WTC11 (cell line): Measurements from ENCODE around the gene ROPN1. TPM values are rescaled to one million over a fixed set of nuclear protein-coding genes. Genes with fewer than 3 reads are reported as not detected.
A peak's percentile ranks its signal among the peaks of the same experiment; 100 is the strongest.

Source experiments
- ATAC-seq: fragments of 200-7000 bp; cut with Tn5 transposase; 2 replicates; pipeline ENCODE4 v1.10.0; 2021; ENCODE audit warnings: mild to moderate bottlenecking, moderate library complexity
- CTCF ChIA-PET: fragments of 300-600 bp; sonication (Branson Sonifier 250); formaldehyde crosslinking; loops from one replicate; lab custom pipeline; 2021; ENCODE audit warnings: antibody characterized with exemption; lab: Charles Lee
- POLR2A ChIA-PET: fragments of 350-600 bp; sonication (Branson Sonifier 250); formaldehyde crosslinking; loops from one replicate; lab custom pipeline; 2021; ENCODE audit warnings: antibody characterized with exemption; lab: Charles Lee
- DNase-seq: peaks from one replicate; pipeline ENCODE4 v3.0.0; 2021; ENCODE audit warnings: low spot score
- H3K27ac Mint-ChIP-seq: 2 replicates; pipeline ENCODE4 v1.8.0; 2021; ENCODE audit warnings: mixed read lengths
- H3K27me3 Mint-ChIP-seq: 2 replicates; pipeline ENCODE4 v1.8.0; 2021; ENCODE audit warnings: low read depth, mild to moderate bottlenecking, moderate library complexity, mixed read lengths
- H3K36me3 Mint-ChIP-seq: 2 replicates; pipeline ENCODE4 v1.8.0; 2021; ENCODE audit warnings: mixed read lengths
- H3K4me1 Mint-ChIP-seq: 2 replicates; pipeline ENCODE4 v1.8.0; 2022; ENCODE audit warnings: mixed read lengths
- H3K4me3 Mint-ChIP-seq: 2 replicates; pipeline ENCODE4 v1.8.0; 2021; ENCODE audit warnings: mild to moderate bottlenecking, moderate library complexity, mixed read lengths
- H3K9me3 Mint-ChIP-seq: 2 replicates; pipeline ENCODE4 v1.8.0; 2021; ENCODE audit warnings: mixed read lengths
- ARID4B ChIP-seq: sonication (generic); formaldehyde crosslinking; IDR thresholded peaks from 2 replicates; pipeline ENCODE4 v1.8.0; 2023; ENCODE audit warnings: missing genetic modification reagents, mild to moderate bottlenecking, borderline replicate concordance
- CDX4 ChIP-seq: fragments of 250-450 bp; sonication (Bioruptor Pico); IDR thresholded peaks from 2 replicates; pipeline ENCODE4 v1.9.0; 2021; ENCODE audit warnings: moderate library complexity, mild to moderate bottlenecking, inconsistent platforms, borderline replicate concordance
- FOXK1 ChIP-seq: sonication (generic); formaldehyde crosslinking; IDR thresholded peaks from 2 replicates; pipeline ENCODE4 v1.8.0; 2022; ENCODE audit warnings: mild to moderate bottlenecking, moderate library complexity, missing genetic modification reagents
- GRHL2 ChIP-seq: fragments of 250-450 bp; sonication (Bioruptor Pico); IDR thresholded peaks from 2 replicates; pipeline ENCODE4 v1.8.0; 2022; ENCODE audit warnings: mild to moderate bottlenecking, moderate library complexity; ENCODE audit not compliant: insufficient replicate concordance, severe bottlenecking
- IRF1 ChIP-seq: sonication (generic); formaldehyde crosslinking; IDR thresholded peaks from 2 replicates; pipeline ENCODE4 v1.8.0; 2023; ENCODE audit warnings: missing genetic modification reagents
- MLX ChIP-seq: sonication (generic); formaldehyde crosslinking; IDR thresholded peaks from 2 replicates; pipeline ENCODE4 v1.8.1; 2023; ENCODE audit warnings: mild to moderate bottlenecking, missing genetic modification reagents, moderate library complexity
- PRDM15 ChIP-seq: sonication (generic); formaldehyde crosslinking; IDR thresholded peaks from 2 replicates; pipeline ENCODE4 v1.8.0; 2022; ENCODE audit warnings: missing genetic modification reagents
- PRRX2 ChIP-seq: fragments of 250-450 bp; sonication (Bioruptor Pico); IDR thresholded peaks from 2 replicates; pipeline ENCODE4 v1.8.0; 2021; ENCODE audit warnings: mild to moderate bottlenecking
- SP1 ChIP-seq: sonication (generic); formaldehyde crosslinking; conservative IDR thresholded peaks from 2 replicates; pipeline ENCODE4 v1.8.1; 2022; ENCODE audit warnings: missing genetic modification reagents
- TEAD4 ChIP-seq: sonication (generic); formaldehyde crosslinking; IDR thresholded peaks from 2 replicates; pipeline ENCODE4 v1.8.0; 2022; ENCODE audit warnings: mild to moderate bottlenecking, missing genetic modification reagents
- ZNF423 ChIP-seq: fragments of 250-450 bp; sonication (Bioruptor Pico); IDR thresholded peaks from 2 replicates; pipeline ENCODE4 v2.1.2; 2022; ENCODE audit warnings: mild to moderate bottlenecking, moderate library complexity
- ZNF425 ChIP-seq: fragments of 250-450 bp; sonication (Bioruptor Pico); conservative IDR thresholded peaks from 2 replicates; pipeline ENCODE4 v1.9.0; 2021; ENCODE audit warnings: mild to moderate bottlenecking
- total RNA-seq: library from RNA; stranded (reverse); gene quantifications from 3 replicates; pipeline ENCODE4 v1.2.3, GENCODE V29; 2021

The ROPN1 gene
- total RNA-seq, 1 experiment from 2014 or later, result not detected

GRCh38 chr3:124034016-124034843 lies 42.3 kb upstream of the ROPN1 start:
- POLR2A ChIA-PET, result interaction anchor here (1.1 to 2.8 kb wide), 3 partner anchors 24 to 73 kb away, joined by 3 to 10 read pairs (median 4); partner anchors contain the start of gene CCDC14
- TF ChIP-seq ZNF423 (CRISPR knock-in tag) (peak; percentile 45; the same call in 1 of the 2 replicates), ZNF425 (CRISPR knock-in tag) (no peak), PRRX2 (CRISPR knock-in tag) (no peak), TEAD4 (CRISPR knock-in tag) (no peak), FOXK1 (CRISPR knock-in tag) (no peak), PRDM15 (CRISPR knock-in tag) (no peak)
- TF ChIP-seq, all 79 proteins: peak for 1
- ATAC-seq (peak; percentile 18), DNase-seq (no peak)
- peaks cover 13% of the 10 kb centered on the region for H3K4me1 Mint-ChIP-seq
- CTCF ChIA-PET, result interaction anchor here (0.7 to 2.8 kb wide), 23 partner anchors 9 to 434 kb away, joined by 3 to 30 read pairs (median 9); partner anchors contain the start of gene CCDC14
- no peaks in the 10 kb centered on the region for H3K36me3 Mint-ChIP-seq
- no peaks in the 10 kb centered on the region; the same call in 1 of the 2 replicates for H3K9me3 Mint-ChIP-seq
- H3K4me3 Mint-ChIP-seq, result peak overlapping the region; percentile 78
- H3K27ac Mint-ChIP-seq, result no peak overlapping the region
- peaks cover 22% of the 10 kb centered on the region for H3K27me3 Mint-ChIP-seq

GRCh38 chr3:124033360-124034015 lies 41.6 kb upstream of the ROPN1 start, which contains the start of gene KALRN:
TSS of gene KALRN (plus strand) at chr3:124033369.
- no peaks in the 10 kb centered on the region; the same call in 1 of the 2 replicates for H3K9me3 Mint-ChIP-seq
- H3K4me3 Mint-ChIP-seq, result peak within 1 kb of the TSS; percentile 90
- peaks cover 13% of the 10 kb centered on the region for H3K4me1 Mint-ChIP-seq
- ATAC-seq, result peak; percentile 17
- CTCF ChIA-PET, result interaction anchor here (0.7 to 2.8 kb wide), 58 partner anchors 9 to 553 kb away, joined by 3 to 30 read pairs (median 5); partner anchors contain the start of genes CCDC14 and MYLK
- TF ChIP-seq MLX (CRISPR knock-in tag) (no peak), GRHL2 (CRISPR knock-in tag) (no peak), SP1 (peak; percentile 22; the same call in 1 of the 2 replicates), FOXK1 (CRISPR knock-in tag) (0 out of 2 replicates have a peak, but pooled peaks have one; percentile 17), CDX4 (CRISPR knock-in tag) (no peak), IRF1 (CRISPR knock-in tag) (no peak), ARID4B (CRISPR knock-in tag) (no peak)
- TF ChIP-seq, all 79 proteins: peak for 2
- POLR2A ChIA-PET, result interaction anchor here (1.1 to 2.8 kb wide), 6 partner anchors 17 to 248 kb away, joined by 3 to 10 read pairs (median 4); partner anchors contain the start of gene CCDC14
- peaks cover 22% of the 10 kb centered on the region for H3K27me3 Mint-ChIP-seq
- no peaks in the 10 kb centered on the region for H3K36me3 Mint-ChIP-seq
- peak; percentile 41 for DNase-seq
- H3K27ac Mint-ChIP-seq, result 0 out of 2 replicates have a peak within 1 kb of the TSS, but pooled peaks have one; percentile 10
